Neuronal stem cell (in vitro differentiated cells): Measurements from ENCODE around the gene CENPP.
"Not testable (repeated sequence)": the region's sequence is repeated elsewhere in the genome, so short reads cannot be mapped to it uniquely, and the experiment has no call there.

Source experiments
- DNase-seq: peaks from one replicate; pipeline ENCODE4 v3.0.0-alpha.2; 2013; ENCODE audit warnings: low spot score
- H2AFZ ChIP-seq: one replicate; pipeline ENCODE4 v1.6.1; 2013; ENCODE audit warnings: mild to moderate bottlenecking, low read length, inconsistent platforms
- H2AK5ac ChIP-seq: 2 replicates; pipeline ENCODE4 v1.6.1; 2013; ENCODE audit warnings: low read depth, mild to moderate bottlenecking, inconsistent platforms, low read length, moderate library complexity, mixed read lengths
- H2BK120ac ChIP-seq: 2 replicates; pipeline ENCODE4 v1.6.1; 2013; ENCODE audit warnings: low read depth, mild to moderate bottlenecking, inconsistent platforms, low read length, moderate library complexity, mixed read lengths
- H2BK12ac ChIP-seq: one replicate; pipeline ENCODE4 v1.6.1; 2013; ENCODE audit warnings: low read length, inconsistent platforms
- H2BK15ac ChIP-seq: 2 replicates; pipeline ENCODE4 v1.6.1; 2013; ENCODE audit warnings: mild to moderate bottlenecking, low read length, inconsistent platforms, mixed read lengths
- H2BK5ac ChIP-seq: one replicate; pipeline ENCODE4 v1.6.1; 2013; ENCODE audit warnings: inconsistent platforms, mild to moderate bottlenecking, low read length, moderate library complexity
- H3K14ac ChIP-seq: one replicate; pipeline ENCODE4 v1.6.1; 2013; ENCODE audit warnings: low read length, inconsistent platforms
- H3K18ac ChIP-seq: 2 replicates; pipeline ENCODE4 v1.6.1; 2013; ENCODE audit warnings: low read length, inconsistent platforms
- H3K23ac ChIP-seq: 2 replicates; pipeline ENCODE4 v1.6.1; 2013; ENCODE audit warnings: low read depth, mild to moderate bottlenecking, mixed read lengths, low read length, inconsistent platforms; ENCODE audit not compliant: poor library complexity
- H3K27ac ChIP-seq: replicated peaks from 3 replicates; pipeline ENCODE4 v1.5.1; 2013; ENCODE audit warnings: low read length, inconsistent platforms
- H3K27me3 ChIP-seq, 3 experiments: 2 replicates each; pipeline ENCODE4 v1.6.1; 2013; ENCODE audit warnings: low read length in 3 of 3, mild to moderate bottlenecking in 2 of 3, inconsistent platforms in 1 of 3, low read depth in 1 of 3, mixed read lengths in 1 of 3, moderate library complexity in 1 of 3; ENCODE audit not compliant: control insufficient read depth in 3 of 3, insufficient read depth in 3 of 3
- H3K36me3 ChIP-seq, 2 donors: replicated peaks in 1 of 2; 2 replicates each; pipeline ENCODE4 v1.6.1; 2013; ENCODE audit warnings: low read length in 2 of 2; ENCODE audit not compliant: control insufficient read depth in 2 of 2, insufficient read depth in 2 of 2
- H3K4ac ChIP-seq: 2 replicates; pipeline ENCODE4 v1.6.1; 2013; ENCODE audit warnings: inconsistent platforms, mild to moderate bottlenecking, low read length, moderate library complexity
- H3K4me1 ChIP-seq, 2 donors: 1 replicate in 1 of 2; 2 replicates in 1 of 2; pipeline ENCODE4 v1.6.1; 2013; ENCODE audit warnings: low read length in 2 of 2, low read depth in 1 of 2; ENCODE audit not compliant: control insufficient read depth in 2 of 2, insufficient read depth in 1 of 2
- H3K4me2 ChIP-seq: one replicate; pipeline ENCODE4 v1.6.1; 2013; ENCODE audit warnings: mild to moderate bottlenecking, low read length, inconsistent platforms; ENCODE audit not compliant: insufficient read depth, poor library complexity, severe bottlenecking
- H3K4me3 ChIP-seq, 2 donors: 2 replicates each; pipeline ENCODE4 v1.5.1; 2013; ENCODE audit warnings: low read length in 2 of 2, mild to moderate bottlenecking in 2 of 2, inconsistent platforms in 1 of 2, moderate library complexity in 1 of 2
- H3K79me1 ChIP-seq: one replicate; pipeline ENCODE4 v1.6.1; 2013; ENCODE audit warnings: low read depth, mild to moderate bottlenecking, inconsistent platforms, low read length, moderate library complexity
- H3K9ac ChIP-seq: one replicate; pipeline ENCODE4 v1.6.1; 2013; ENCODE audit warnings: mild to moderate bottlenecking, low read depth, low read length, inconsistent platforms; ENCODE audit not compliant: poor library complexity
- H3K9me3 ChIP-seq, 2 donors: replicated peaks in 1 of 2; 2 replicates each; pipeline versions ENCODE3 to v1.6.1; 2013; ENCODE audit warnings: low read length in 2 of 2, mild to moderate bottlenecking in 2 of 2, inconsistent platforms in 1 of 2, low read depth in 1 of 2, mixed read lengths in 1 of 2, moderate library complexity in 1 of 2; ENCODE audit not compliant: control insufficient read depth in 2 of 2, insufficient read depth in 1 of 2
- H4K8ac ChIP-seq: one replicate; pipeline ENCODE4 v1.6.1; 2013; ENCODE audit warnings: low read depth, mild to moderate bottlenecking, inconsistent platforms, low read length, moderate library complexity
- H4K91ac ChIP-seq: one replicate; pipeline ENCODE4 v1.6.1; 2013; ENCODE audit warnings: low read length, low read depth, mild to moderate bottlenecking, inconsistent platforms; ENCODE audit not compliant: poor library complexity
- WGBS, 2 donors: extraction: QIAGEN DNeasy Blood & Tissue Kit; methylation state at CpG; one replicate each; pipeline ENCODE4 v1.1.7; 2013; ENCODE audit warnings: missing lambda C conversion rate in 2 of 2, mixed read lengths in 1 of 2; ENCODE audit not compliant: insufficient read length in 2 of 2, insufficient replicate concordance in 1 of 2; ENCODE audit errors: extremely low coverage in 2 of 2; 5-methylcytosine and 5-hydroxymethylcytosine counted together

CENPP gene

GRCh38 chr9:92564982-92565381, 239.2 kb downstream of the CENPP start:
- Histone ChIP-seq H3K27me3 (no peaks in the 10 kb centered on the region), H3K36me3 (no peaks in the 10 kb centered on the region), H3K23ac (no peak overlapping the region), H2BK120ac (no peak overlapping the region), H2BK15ac (no peak overlapping the region), H3K4me2 (no peak overlapping the region), H2BK5ac (no peak overlapping the region), H3K4ac (no peak overlapping the region), H4K8ac (no peak overlapping the region), H3K79me1 (no peaks in the 10 kb centered on the region), H4K91ac (no peak overlapping the region), H3K27ac (no peak overlapping the region), H3K18ac (no peak overlapping the region), H2AFZ (no peak overlapping the region), H3K9ac (no peak overlapping the region), H3K4me3 (no peak overlapping the region), H3K14ac (no peak overlapping the region), H3K9me3 (no peaks in the 10 kb centered on the region), H2BK12ac (no peak overlapping the region), H2AK5ac (no peak overlapping the region), H3K4me1 (peaks cover 0 to 2% of the 10 kb centered on the region in 2 donors)
- WGBS, 2 donors, result no CpG with 5 or more reads among the region's 2 CpGs
- no peak for DNase-seq

- H3K9me3 ChIP-seq, H3K4me1 ChIP-seq, H4K8ac ChIP-seq, H2BK120ac ChIP-seq, H3K27ac ChIP-seq, H3K4me3 ChIP-seq, H2AK5ac ChIP-seq, H3K9ac ChIP-seq, H4K91ac ChIP-seq, H3K4ac ChIP-seq, H3K4me2 ChIP-seq, H3K14ac ChIP-seq, H3K27me3 ChIP-seq, H2BK12ac ChIP-seq, H2AFZ ChIP-seq, H2BK5ac ChIP-seq, H3K79me1 ChIP-seq, H3K23ac ChIP-seq, H3K18ac ChIP-seq, H2BK15ac ChIP-seq, H3K36me3 ChIP-seq, DNase-seq: not testable (repeated sequence)
- no CpG with 5 or more reads among the region's 2 CpGs for WGBS, 2 donors
Observed at GRCh38 chr9:92571871-92572270, 246.1 kb downstream of the CENPP start.

GRCh38 chr9:92573612-92574011, 247.9 kb downstream of the CENPP start:
- not testable (repeated sequence) for H3K4ac ChIP-seq, H3K36me3 ChIP-seq, H3K9me3 ChIP-seq, H3K4me1 ChIP-seq, H3K4me2 ChIP-seq, H3K23ac ChIP-seq, H4K91ac ChIP-seq, H2BK12ac ChIP-seq, H3K79me1 ChIP-seq, H2BK5ac ChIP-seq, H2AFZ ChIP-seq, H2BK120ac ChIP-seq, H3K4me3 ChIP-seq, H3K9ac ChIP-seq, H3K27ac ChIP-seq, H3K27me3 ChIP-seq, H3K18ac ChIP-seq, DNase-seq, H3K14ac ChIP-seq, H2AK5ac ChIP-seq, H2BK15ac ChIP-seq, H4K8ac ChIP-seq
- WGBS, 2 donors, result no CpG with 5 or more reads among the region's 14 CpGs

GRCh38 chr9:92576175-92576574, 250.4 kb downstream of the CENPP start:
- H2BK15ac ChIP-seq, result no peak overlapping the region

More at GRCh38 chr9:92576175-92576574, 250.4 kb downstream of the CENPP start:
- Histone ChIP-seq H4K91ac (no peak overlapping the region), H2AK5ac (no peak overlapping the region), H3K9ac (no peak overlapping the region), H4K8ac (no peak overlapping the region), H2BK12ac (no peak overlapping the region), H3K79me1 (no peaks in the 10 kb centered on the region), H3K36me3 (no peaks in the 10 kb centered on the region), H3K4me2 (no peak overlapping the region), H2AFZ (no peak overlapping the region), H3K27ac (no peak overlapping the region), H3K14ac (no peak overlapping the region), H2BK120ac (no peak overlapping the region), H2BK5ac (no peak overlapping the region), H3K18ac (no peak overlapping the region), H3K4me3 (no peak overlapping the region), H3K4ac (no peak overlapping the region), H3K9me3 (no peaks in the 10 kb centered on the region), H3K23ac (no peak overlapping the region), H3K27me3 (no peaks in the 10 kb centered on the region), H3K4me1 (no peaks in the 10 kb centered on the region)
- WGBS, 2 donors, result no CpG with 5 or more reads among the region's 1 CpG
- no peak for DNase-seq
